Uterus (tissue), 2 donors: ENCODE measurements around the gene SLC29A2.

Experiments
- POLR2A ChIP-seq, 2 donors: fragments of 450-650 bp; IDR thresholded peaks; one replicate each; pipeline ENCODE4 v1.6.1; 2016; ENCODE audit warnings: antibody characterized with exemption in 2 of 2, mild to moderate bottlenecking in 1 of 2, moderate library complexity in 1 of 2
- TF ChIP-seq, protein P1 (sequence below), 4 experiments: fragments of 200-600 bp in 2 of 4; fragments of 450-650 bp in 2 of 4; sonication (generic) in 2 of 4; IDR thresholded peaks; one replicate each; pipeline ENCODE4 v1.5.1; 2016 to 2019; ENCODE audit warnings: antibody characterized with exemption in 4 of 4, mild to moderate bottlenecking in 2 of 4, moderate library complexity in 1 of 4

DNA sequence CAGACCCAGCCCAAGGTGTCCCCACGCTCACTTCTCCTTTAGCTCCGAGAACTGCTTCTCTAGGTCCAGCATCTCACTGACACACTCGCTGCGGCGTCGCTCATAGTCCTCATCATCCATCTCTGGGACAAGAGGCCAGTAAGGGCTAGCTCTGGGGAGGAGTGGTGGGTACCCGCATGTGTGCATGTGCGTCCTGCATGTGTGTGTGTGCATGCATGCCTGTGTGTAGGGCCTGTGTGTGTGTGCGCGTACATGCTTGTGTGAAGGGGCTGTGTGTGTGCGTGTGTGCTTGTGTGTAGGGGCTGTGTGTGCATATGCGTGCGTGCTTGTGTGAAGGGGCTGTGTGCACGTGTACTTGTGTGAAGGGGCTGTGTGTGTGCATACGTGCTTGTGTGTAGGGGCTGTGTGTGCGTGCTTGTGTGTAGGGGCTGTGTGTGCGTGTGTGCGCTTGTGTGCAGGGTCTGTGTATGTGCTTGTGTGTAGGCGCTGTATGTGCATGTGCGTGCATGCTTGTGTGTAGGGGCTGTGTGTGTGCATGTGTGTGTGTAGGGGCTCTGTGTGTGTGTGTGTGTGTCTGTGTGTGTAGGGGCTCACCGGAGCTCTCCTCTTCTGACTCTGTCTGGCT is 29.9 kb downstream of the SLC29A2 start:
- TF ChIP-seq, protein P1, sequence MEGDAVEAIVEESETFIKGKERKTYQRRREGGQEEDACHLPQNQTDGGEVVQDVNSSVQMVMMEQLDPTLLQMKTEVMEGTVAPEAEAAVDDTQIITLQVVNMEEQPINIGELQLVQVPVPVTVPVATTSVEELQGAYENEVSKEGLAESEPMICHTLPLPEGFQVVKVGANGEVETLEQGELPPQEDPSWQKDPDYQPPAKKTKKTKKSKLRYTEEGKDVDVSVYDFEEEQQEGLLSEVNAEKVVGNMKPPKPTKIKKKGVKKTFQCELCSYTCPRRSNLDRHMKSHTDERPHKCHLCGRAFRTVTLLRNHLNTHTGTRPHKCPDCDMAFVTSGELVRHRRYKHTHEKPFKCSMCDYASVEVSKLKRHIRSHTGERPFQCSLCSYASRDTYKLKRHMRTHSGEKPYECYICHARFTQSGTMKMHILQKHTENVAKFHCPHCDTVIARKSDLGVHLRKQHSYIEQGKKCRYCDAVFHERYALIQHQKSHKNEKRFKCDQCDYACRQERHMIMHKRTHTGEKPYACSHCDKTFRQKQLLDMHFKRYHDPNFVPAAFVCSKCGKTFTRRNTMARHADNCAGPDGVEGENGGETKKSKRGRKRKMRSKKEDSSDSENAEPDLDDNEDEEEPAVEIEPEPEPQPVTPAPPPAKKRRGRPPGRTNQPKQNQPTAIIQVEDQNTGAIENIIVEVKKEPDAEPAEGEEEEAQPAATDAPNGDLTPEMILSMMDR (IDR thresholded peaks at IDR 0.05): no peak
- TF ChIP-seq POLR2A (IDR thresholded peaks at IDR 0.05): no peak
